Esophagus squamous epithelium (tissue), 4 donors: ENCODE data around the gene CYP1A2.

ENCODE experiments used
- CTCF ChIP-seq, 6 experiments: fragments of 450-650 bp in 4 of 6; fragments of 200-600 bp in 2 of 6; sonication (generic) in 2 of 6; IDR thresholded peaks; one replicate each; pipeline ENCODE4 v1.5.1; 2016 to 2019; ENCODE audit warnings: antibody characterized with exemption in 6 of 6, mild to moderate bottlenecking in 4 of 6, moderate library complexity in 4 of 6
- POLR2A ChIP-seq, 4 donors: fragments of 450-650 bp; IDR thresholded peaks; one replicate each; pipeline ENCODE4 v1.6.1; 2017; ENCODE audit warnings: antibody characterized with exemption in 4 of 4, mild to moderate bottlenecking in 4 of 4, moderate library complexity in 3 of 4

- TF ChIP-seq CTCF (IDR thresholded peaks at IDR 0.05), result no peak
- TF ChIP-seq POLR2A (IDR thresholded peaks at IDR 0.05), result no peak
Observed at GRCh38 chr15:74802290-74802689, 53.6 kb downstream of the CYP1A2 start.
